GM12878 (cell line): ENCODE data around the gene DNAI2. TPM values are rescaled to one million over a fixed set of nuclear protein-coding genes. Genes with fewer than 3 reads are reported as not detected.

Experiments used
- ATF7 ChIP-seq: fragments of 450-650 bp; IDR thresholded peaks from 2 replicates; pipeline ENCODE4 v1.6.1; 2016; ENCODE audit warnings: low read depth, mild to moderate bottlenecking
- BMI1 ChIP-seq: fragments of 450-650 bp; IDR thresholded peaks from 2 replicates; pipeline ENCODE4 v1.6.1; 2016; ENCODE audit warnings: mild to moderate bottlenecking, moderate library complexity, borderline replicate concordance
- CBFB ChIP-seq: IDR thresholded peaks from 2 replicates; pipeline ENCODE4 v1.6.1; 2016; ENCODE audit warnings: antibody characterized with exemption, low read depth
- CBX3 ChIP-seq: fragments of 200-600 bp; sonication (generic); IDR thresholded peaks from 2 replicates; pipeline ENCODE4 v1.6.1; 2016; ENCODE audit warnings: low read depth, borderline replicate concordance
- CEBPB ChIP-seq, 2 experiments: fragments of 150-350 bp in 1 of 2; IDR thresholded peaks; 2 replicates each; pipeline ENCODE4 v1.6.1; 2012 to 2014; ENCODE audit warnings: low read depth in 2 of 2, low read length in 2 of 2, borderline replicate concordance in 1 of 2, inconsistent platforms in 1 of 2
- ELK1 ChIP-seq: IDR thresholded peaks from 2 replicates; pipeline ENCODE4 v1.6.1; 2012; ENCODE audit warnings: low read depth, low read length, improper control_type of control experiment
- GABPA ChIP-seq: IDR thresholded peaks from 2 replicates; pipeline ENCODE4 v1.6.1; 2014; ENCODE audit warnings: antibody characterized with exemption, low read depth, mild to moderate bottlenecking, inconsistent platforms
- HCFC1 ChIP-seq: fragments of 150-350 bp; IDR thresholded peaks from 2 replicates; pipeline ENCODE4 v1.6.1; 2014; ENCODE audit warnings: low read length
- IKZF2 ChIP-seq, 2 experiments: fragments of 450-650 bp; IDR thresholded peaks; 2 replicates each; pipeline ENCODE4 v1.6.1; 2017; ENCODE audit warnings: mild to moderate bottlenecking in 2 of 2, moderate library complexity in 2 of 2
- JUND ChIP-seq: IDR thresholded peaks from 2 replicates; pipeline ENCODE4 v1.6.1; 2012; ENCODE audit warnings: low read depth, mild to moderate bottlenecking, low read length, improper control_type of control experiment, moderate library complexity
- LARP7 ChIP-seq: fragments of 450-650 bp; IDR thresholded peaks from 2 replicates; pipeline ENCODE4 v1.6.1; 2017; ENCODE audit warnings: mild to moderate bottlenecking
- MTA2 ChIP-seq: fragments of 450-650 bp; IDR thresholded peaks from 2 replicates; pipeline ENCODE4 v1.6.1; 2016; ENCODE audit warnings: low read depth, mild to moderate bottlenecking, moderate library complexity
- MYC ChIP-seq: IDR thresholded peaks from 2 replicates; pipeline ENCODE4 v1.6.1; 2011; ENCODE audit warnings: mild to moderate bottlenecking, low read length, moderate library complexity, inconsistent platforms; ENCODE audit not compliant: insufficient read depth, insufficient replicate concordance, insufficient read length, severe bottlenecking
- NBN ChIP-seq: fragments of 450-650 bp; IDR thresholded peaks from 2 replicates; pipeline ENCODE4 v1.6.1; 2016
- NFXL1 ChIP-seq: fragments of 450-650 bp; IDR thresholded peaks from 2 replicates; pipeline ENCODE4 v1.6.1; 2017; ENCODE audit warnings: antibody characterized with exemption, mild to moderate bottlenecking, borderline replicate concordance
- NR2C2 ChIP-seq: IDR thresholded peaks from 2 replicates; pipeline ENCODE4 v1.6.1; 2011; ENCODE audit warnings: borderline replicate concordance, low read depth; ENCODE audit not compliant: control insufficient read depth, insufficient read length
- RFX5 ChIP-seq: IDR thresholded peaks from 2 replicates; pipeline ENCODE4 v1.6.1; 2011; ENCODE audit warnings: low read depth, low read length, improper control_type of control experiment
- RUNX3 ChIP-seq: IDR thresholded peaks from 2 replicates; pipeline ENCODE4 v1.6.1; 2012; ENCODE audit warnings: low read length, inconsistent platforms
- SREBF1 ChIP-seq: IDR thresholded peaks from 2 replicates; pipeline ENCODE4 v1.6.1; 2012; ENCODE audit warnings: mild to moderate bottlenecking, low read length
- STAT1 ChIP-seq: fragments of 450-650 bp; conservative IDR thresholded peaks from 2 replicates; pipeline ENCODE4 v1.6.1; 2014; ENCODE audit warnings: antibody characterized with exemption, mild to moderate bottlenecking
- TAF1 ChIP-seq: IDR thresholded peaks from 2 replicates; pipeline ENCODE4 v1.6.1; 2011; ENCODE audit warnings: mild to moderate bottlenecking, low read depth, low read length, borderline replicate concordance
- TCF7 ChIP-seq: IDR thresholded peaks from 2 replicates; pipeline ENCODE4 v1.6.1; 2014; ENCODE audit warnings: antibody characterized with exemption, borderline replicate concordance
- ZNF24 ChIP-seq: fragments of 450-650 bp; IDR thresholded peaks from 2 replicates; pipeline ENCODE4 v1.6.1; 2017; ENCODE audit warnings: antibody characterized with exemption, mild to moderate bottlenecking
- ZNF274 ChIP-seq: IDR thresholded peaks from one replicate; pipeline ENCODE4 v1.8.0; 2011; ENCODE audit not compliant: insufficient read length, insufficient read depth
- polyA plus RNA-seq, 11 experiments: library from polyadenylated mRNA; depleted of rRNA in 4 of 11; unstranded in 6 of 11; stranded (reverse) in 5 of 11; fragments of >200 nt; fragmentation: Nextera tagmentation in 4 of 11; fragmentation: Illumina TruSeq in 1 of 11; extraction: Ambion mirVana in 4 of 11; extraction: Trizol in 1 of 11; gene quantifications; 1 replicate in 1 of 11; 2 replicates in 10 of 11; pipeline versions ENCODE4 v1.2.1 to v1.2.3, GENCODE V29; 2011 to 2016; ENCODE audit warnings: inconsistent platforms in 2 of 11, missing spikeins in 2 of 11, low read depth in 1 of 11
- total RNA-seq, 4 experiments: library from RNA; depleted of rRNA in 3 of 4; stranded (reverse); fragments of >200 nt in 3 of 4; fragmentation: Illumina TruSeq in 1 of 4; extraction: Trizol in 1 of 4; gene quantifications; 2 replicates each; pipeline versions ENCODE4 v1.2.1 to v1.2.3, GENCODE V29; 2013 to 2021
- TF ChIP-seq, protein P1 (sequence below): IDR thresholded peaks from 2 replicates; pipeline ENCODE4 v1.6.1; 2012; ENCODE audit warnings: low read depth, low read length, improper control_type of control experiment
- TF ChIP-seq, protein P2 (sequence below): IDR thresholded peaks from 2 replicates; pipeline ENCODE4 v1.6.1; 2011; ENCODE audit warnings: borderline replicate concordance, low read depth, mild to moderate bottlenecking, moderate library complexity, mixed read lengths, low read length; ENCODE audit not compliant: insufficient read depth; ENCODE audit errors: extremely low read length
- TF ChIP-seq, protein P3 (sequence below): fragments of 450-650 bp; IDR thresholded peaks from 2 replicates; pipeline ENCODE4 v1.6.1; 2014; ENCODE audit warnings: mild to moderate bottlenecking

The DNAI2 gene
- total and polyA plus RNA-seq, 10 of the 15 experiments (the other 5 are each of a cell fraction or from before 2014, with no cell fraction given) = 0.04 to 1.8 (median 0.13) TPM

DNA sequence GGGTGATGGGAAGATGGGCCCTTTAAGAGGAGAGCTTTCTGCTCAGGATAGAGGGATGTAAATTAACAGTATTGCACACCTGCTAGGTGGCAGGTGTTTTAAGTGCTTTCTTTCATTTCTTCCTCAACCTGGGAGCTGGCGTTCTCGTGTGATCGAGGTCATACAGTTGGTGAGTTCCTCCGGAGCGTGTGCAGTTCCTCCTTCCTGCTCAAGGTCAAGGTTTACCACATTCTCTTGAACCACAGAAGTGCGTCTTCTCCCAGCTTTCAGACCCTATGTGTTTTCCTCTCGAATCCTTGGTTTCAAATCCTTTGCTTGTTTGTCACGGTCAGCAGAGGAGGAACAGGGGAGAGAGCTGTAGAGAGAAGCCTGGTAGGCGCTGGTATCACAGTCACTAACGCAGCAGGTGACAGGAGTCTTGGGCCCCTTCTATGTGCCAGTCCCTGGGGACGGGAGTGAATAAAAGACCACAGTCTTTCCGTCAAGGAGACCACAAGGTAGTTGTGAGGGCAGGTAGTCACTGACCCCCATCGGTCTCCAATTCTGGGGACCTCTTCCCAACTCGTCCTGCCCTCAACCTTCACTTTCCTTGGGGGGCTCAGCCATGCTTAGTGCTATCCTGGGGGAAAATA lies 791 bp downstream of the DNAI2 start (continued):
- TF ChIP-seq CEBPB (IDR thresholded peaks at IDR 0.05; ENCODE audit: borderline replicate concordance in 1 of 2, low read depth in 2 of 2, low read length in 2 of 2) (no peak), ZNF274 (no peak), TAF1 (no peak), GABPA (no peak), RFX5 (no peak), RUNX3 (peak; percentile 53), NBN (no peak), LARP7 (no peak), HCFC1 (no peak), ZNF24 (no peak), JUND (no peak), STAT1 (no peak), BMI1 (no peak), TCF7 (no peak), IKZF2 (IDR thresholded peaks at IDR 0.05) (peak in 1 of 2 experiments; percentile 42; a peak in 3 of 4 replicates), ELK1 (no peak), MYC (no peak), SREBF1 (no peak), CBX3 (no peak), NR2C2 (no peak), MTA2 (no peak), ATF7 (no peak), CBFB (no peak), NFXL1 (no peak)
- TF ChIP-seq, protein P1, sequence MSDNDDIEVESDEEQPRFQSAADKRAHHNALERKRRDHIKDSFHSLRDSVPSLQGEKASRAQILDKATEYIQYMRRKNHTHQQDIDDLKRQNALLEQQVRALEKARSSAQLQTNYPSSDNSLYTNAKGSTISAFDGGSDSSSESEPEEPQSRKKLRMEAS = no peak
- TF ChIP-seq, protein P2, sequence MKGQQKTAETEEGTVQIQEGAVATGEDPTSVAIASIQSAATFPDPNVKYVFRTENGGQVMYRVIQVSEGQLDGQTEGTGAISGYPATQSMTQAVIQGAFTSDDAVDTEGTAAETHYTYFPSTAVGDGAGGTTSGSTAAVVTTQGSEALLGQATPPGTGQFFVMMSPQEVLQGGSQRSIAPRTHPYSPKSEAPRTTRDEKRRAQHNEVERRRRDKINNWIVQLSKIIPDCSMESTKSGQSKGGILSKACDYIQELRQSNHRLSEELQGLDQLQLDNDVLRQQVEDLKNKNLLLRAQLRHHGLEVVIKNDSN = no peak
- TF ChIP-seq, protein P3, sequence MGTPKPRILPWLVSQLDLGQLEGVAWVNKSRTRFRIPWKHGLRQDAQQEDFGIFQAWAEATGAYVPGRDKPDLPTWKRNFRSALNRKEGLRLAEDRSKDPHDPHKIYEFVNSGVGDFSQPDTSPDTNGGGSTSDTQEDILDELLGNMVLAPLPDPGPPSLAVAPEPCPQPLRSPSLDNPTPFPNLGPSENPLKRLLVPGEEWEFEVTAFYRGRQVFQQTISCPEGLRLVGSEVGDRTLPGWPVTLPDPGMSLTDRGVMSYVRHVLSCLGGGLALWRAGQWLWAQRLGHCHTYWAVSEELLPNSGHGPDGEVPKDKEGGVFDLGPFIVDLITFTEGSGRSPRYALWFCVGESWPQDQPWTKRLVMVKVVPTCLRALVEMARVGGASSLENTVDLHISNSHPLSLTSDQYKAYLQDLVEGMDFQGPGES = no peak
